ENCODE data around the gene PLRG1.

PLRG1 gene

GRCh38 chr4:154517591-154517990 lies 32.6 kb downstream of the PLRG1 start:
- no peak for DNase-seq (ENCODE audit: low spot score)

DNA sequence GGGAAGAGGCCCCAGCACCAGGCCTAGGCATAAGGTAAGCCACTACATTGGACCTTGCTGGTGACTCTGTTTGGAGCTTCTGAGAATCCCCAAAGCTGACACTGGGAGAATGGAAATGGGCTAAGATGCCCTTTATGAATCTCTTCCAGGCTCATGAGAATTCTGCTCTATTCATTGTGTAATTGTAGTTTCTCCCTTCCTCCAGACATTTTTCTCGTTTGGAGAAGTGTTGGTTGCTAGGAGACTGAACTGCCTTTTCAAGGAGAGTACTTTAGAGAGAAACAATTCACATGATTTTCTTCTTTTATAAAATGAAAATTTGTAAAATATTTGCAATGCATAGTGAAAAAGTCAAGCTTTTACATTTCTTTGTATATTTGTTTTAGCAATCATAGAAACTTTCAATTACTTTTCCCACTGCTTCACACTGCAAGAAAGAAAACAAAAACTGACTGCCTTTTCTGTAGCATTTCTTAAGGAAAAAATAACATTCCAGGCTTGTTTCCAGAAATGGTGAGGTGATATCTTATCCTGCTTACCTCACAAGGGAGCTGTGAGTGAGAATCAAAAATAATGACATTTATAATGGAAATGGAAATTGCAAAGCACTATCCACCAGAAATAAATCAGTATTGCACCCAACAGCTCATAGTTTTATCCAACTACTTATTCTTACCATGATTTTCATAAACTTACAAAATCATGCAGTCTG lies 33.7 kb downstream of the PLRG1 start:
- no peak for DNase-seq (ENCODE audit: low spot score)

DNA sequence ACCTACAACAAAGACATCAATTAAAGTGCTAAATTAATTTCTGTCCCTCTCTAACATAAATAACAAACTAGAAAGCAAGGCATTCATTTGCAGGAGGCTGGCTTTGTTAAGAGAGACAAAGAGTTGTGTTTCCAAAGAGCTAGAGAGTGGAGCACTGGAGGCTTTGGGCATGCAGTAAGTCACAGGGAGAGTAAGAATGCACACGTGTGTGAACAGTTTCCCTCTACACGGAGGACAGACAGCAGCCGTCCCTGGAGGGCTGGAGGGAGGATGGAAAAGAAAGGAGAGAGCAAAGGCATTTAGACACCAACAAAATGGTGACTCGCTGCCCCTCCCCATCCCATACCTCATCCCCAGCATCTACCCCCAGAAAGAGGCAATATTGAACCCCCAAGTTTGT lies 38.2 kb downstream of the PLRG1 start:
- no peak for DNase-seq (ENCODE audit: low spot score)

DNA sequence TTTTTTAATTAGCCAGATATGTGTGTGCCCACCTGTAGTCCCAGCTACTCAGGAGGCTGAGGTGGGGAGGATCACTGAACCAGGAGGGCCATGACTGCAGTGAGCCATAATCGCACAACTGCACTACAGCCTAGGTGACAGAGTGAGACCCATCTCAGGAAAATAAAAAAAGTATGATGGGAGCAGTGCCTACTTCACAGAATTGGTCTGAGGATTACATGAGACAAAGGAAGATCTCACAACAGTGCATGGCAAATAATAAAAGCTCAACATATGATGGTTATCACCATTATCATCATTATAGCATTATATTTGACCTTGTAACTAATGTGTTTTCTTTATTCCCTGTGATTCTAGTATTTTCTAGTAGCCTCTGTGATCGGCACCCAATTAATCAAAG lies 38.7 kb downstream of the PLRG1 start:
- DNase-seq (ENCODE audit: low spot score) = no peak

DNA sequence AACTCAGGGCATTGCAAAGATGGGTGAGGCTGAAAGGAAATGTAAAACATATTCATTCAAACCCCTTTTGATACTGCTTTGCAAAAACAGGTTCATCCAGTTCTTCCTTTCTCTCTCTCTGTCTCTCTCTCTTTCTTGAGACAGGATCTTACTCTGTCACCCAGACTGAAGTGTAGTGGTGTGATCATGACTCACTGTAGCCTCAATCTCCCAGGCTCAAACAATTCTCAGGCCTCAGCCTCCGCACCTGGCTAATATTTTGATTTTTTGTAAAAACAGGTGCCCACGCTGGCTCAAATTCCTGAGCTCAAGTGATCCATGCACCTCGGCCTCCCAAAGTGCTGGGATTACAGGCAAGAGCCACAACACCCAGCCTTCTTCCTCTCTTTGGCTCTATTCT lies 43.0 kb downstream of the PLRG1 start:
- DNase-seq (ENCODE audit: low spot score) = peak; percentile 8

DNA sequence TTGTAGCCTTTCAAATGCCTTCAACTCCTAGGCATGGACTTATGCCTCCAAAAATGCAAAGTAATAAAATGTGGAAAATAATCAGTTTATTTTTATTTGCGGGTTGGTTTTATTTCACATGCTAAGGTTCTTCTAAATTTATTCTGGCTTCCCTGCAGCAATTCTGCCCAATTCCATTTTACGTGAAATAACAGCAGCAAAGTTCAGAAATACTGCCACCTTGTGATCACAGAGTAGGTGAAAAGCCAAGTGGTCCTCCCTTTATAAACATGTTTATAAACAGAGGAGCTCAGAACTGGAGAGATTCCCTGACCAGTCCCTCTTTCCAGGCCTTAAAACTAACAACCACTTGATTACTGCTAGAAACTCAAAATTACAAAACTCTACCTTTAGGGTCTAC lies 43.9 kb downstream of the PLRG1 start:
- DNase-seq (ENCODE audit: low spot score) = peak; percentile 27

DNA sequence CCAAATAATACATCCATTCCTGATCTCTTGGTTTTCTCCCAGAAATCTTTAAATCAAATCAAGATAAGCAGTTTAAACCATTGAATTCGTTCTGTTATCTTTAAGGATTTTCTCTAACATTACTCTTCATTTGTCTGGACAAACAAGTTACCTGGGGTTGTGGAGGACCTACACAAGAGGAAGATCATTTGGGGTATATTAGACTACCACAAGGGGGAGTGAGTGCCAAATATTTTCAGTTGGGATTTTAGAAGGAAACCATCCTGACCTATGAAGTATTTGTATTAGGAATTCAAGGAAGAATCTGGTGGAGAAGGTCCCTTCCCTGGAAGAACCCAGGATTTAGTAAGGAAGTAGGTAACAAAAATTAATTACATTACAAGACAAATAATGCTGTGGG lies 46.6 kb downstream of the PLRG1 start:
- DNase-seq (ENCODE audit: low spot score) = peak; percentile 19

GRCh38 chr4:154502111-154502510 lies 48.1 kb downstream of the PLRG1 start:
- DNase-seq (ENCODE audit: low spot score) = no peak

DNA sequence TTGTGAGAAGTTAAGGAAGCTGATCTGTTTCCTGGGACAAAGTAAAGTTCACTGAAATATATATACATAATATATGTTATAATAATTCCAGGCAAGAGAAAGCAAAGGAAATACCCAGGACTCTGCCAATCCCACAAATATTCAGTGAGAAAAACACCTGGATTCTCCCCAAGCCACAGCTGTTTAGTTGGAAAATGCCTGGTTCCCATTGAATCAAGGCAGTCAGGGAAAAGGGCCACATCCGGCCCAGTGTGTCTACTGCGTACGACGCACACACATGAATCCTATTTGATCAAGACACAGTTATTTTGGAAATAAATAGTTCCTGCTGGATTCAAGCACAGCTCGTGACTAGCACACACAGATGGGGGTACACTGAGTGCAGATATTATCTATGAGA lies 52.3 kb downstream of the PLRG1 start:
- DNase-seq (ENCODE audit: low spot score) = no peak

GRCh38 chr4:154495867-154496266 lies 54.3 kb downstream of the PLRG1 start:
- DNase-seq (ENCODE audit: low spot score) = no peak

GRCh38 chr4:154492288-154492687 lies 57.9 kb downstream of the PLRG1 start:
- no peak for DNase-seq (ENCODE audit: low spot score)

DNA sequence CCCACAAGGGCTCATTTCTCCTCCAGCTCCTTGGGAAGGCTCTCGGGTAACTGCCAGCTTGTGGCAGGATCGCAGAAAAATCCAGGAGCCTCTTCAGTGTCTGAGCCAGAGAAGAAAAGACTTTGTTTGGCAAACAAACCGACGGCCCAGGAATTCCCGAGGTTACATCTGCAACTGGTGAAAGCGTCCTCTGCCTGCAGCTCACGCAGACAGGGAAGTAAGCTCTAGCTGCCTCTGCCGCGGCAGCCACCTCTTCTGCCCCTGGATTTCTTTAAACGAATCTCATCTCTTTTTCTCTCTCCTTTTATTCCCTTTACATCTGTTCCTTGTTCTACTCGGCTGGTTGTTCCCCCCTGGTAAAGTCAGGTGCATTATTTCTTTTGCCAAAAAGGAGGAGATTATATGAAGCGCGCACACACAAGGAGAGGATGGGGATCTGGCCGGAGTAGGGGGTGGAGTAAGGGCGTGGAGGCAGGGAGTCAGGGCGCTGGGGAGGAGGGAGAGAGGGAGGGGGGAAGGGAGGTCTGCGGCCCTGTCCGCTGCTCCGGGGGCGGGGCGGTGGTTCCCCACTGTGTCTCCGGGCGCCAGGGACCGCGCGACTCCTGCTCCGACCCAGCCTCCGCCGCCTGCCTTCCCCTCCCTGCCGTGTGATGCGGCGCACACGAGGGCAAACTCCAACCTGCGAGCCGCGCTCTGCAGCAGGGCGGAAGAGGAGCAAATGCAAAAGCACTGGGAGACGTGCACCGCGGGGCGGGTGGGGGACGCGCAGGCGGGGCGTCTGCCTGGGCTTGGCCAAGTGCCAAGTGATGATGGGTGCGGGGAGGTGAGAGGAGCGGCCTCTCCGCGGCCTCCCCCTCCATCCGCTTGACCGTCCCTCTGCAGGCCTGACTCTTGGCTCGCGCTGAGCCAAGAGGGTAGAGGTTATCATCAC lies 58.6 kb downstream of the PLRG1 start, which contains the start of gene DCHS2:
TSS of gene DCHS2 (minus strand) at position 459 of the 931 bp plus-strand sequence. CDS start at position 15, 444 bp downstream.
- DNase-seq (ENCODE audit: low spot score) = peak; percentile 11

GRCh38 chr4:154490583-154491340 lies 59.4 kb downstream of the PLRG1 start:
- no peak for DNase-seq (ENCODE audit: low spot score)

- no peak for DNase-seq (ENCODE audit: low spot score)
Observed at GRCh38 chr4:154490234-154490582, 60.0 kb downstream of the PLRG1 start.

- DNase-seq (ENCODE audit: low spot score) = no peak
Observed at GRCh38 chr4:154489558-154490233, 60.5 kb downstream of the PLRG1 start.

GRCh38 chr4:154487145-154487544 lies 63.1 kb downstream of the PLRG1 start:
- DNase-seq (ENCODE audit: low spot score) = no peak

- DNase-seq (ENCODE audit: low spot score) = no peak
Observed at GRCh38 chr4:154485127-154485773, 65.0 kb downstream of the PLRG1 start.

All from LoVo (cell line).